GM12878 (cell line): ENCODE data around the gene GALR3. TPM values are rescaled to one million over a fixed set of nuclear protein-coding genes. Genes with fewer than 3 reads are reported as not detected.

ENCODE experiments used
- ATAC-seq: fragments of 200-7000 bp; cut with Tn5 transposase; 3 replicates; pipeline ENCODE4 v1.9.1; 2020; ENCODE audit warnings: mild to moderate bottlenecking, moderate library complexity
- BruUV-seq: library from RNA; stranded (reverse); fragments of 400-500 nt; replicated peaks from 2 replicates; lab custom pipeline; 2021; lab: Mats Ljungman, UMichigan
- CTCF ChIA-PET: fragments of 300-600 bp; sonication (Branson Sonifier 250); formaldehyde crosslinking; extraction: SDS; loops from one replicate; lab custom pipeline; 2021; ENCODE audit warnings: inconsistent platforms; lab: Yijun Ruan, JAX
- POLR2A ChIA-PET: fragments of 350-600 bp; formaldehyde crosslinking; extraction: SDS; loops from one replicate; lab custom pipeline; 2021; ENCODE audit warnings: inconsistent platforms; lab: Charles Lee
- RAD21 ChIA-PET: fragments of 300-600 bp; sonication (Branson Sonifier 250); formaldehyde crosslinking; loops from one replicate; lab custom pipeline; 2023; ENCODE audit warnings: antibody characterized with exemption; ENCODE audit not compliant: unreplicated experiment; lab: Charles Lee
- SMC1A ChIA-PET: fragments of 300-600 bp; sonication (Branson Sonifier 250); formaldehyde crosslinking; loops from one replicate; lab custom pipeline; 2023; ENCODE audit not compliant: unreplicated experiment, uncharacterized antibody; lab: Charles Lee
- DNase-seq: peaks from one replicate; pipeline ENCODE4 v3.0.0-alpha.2; 2011; ENCODE audit warnings: low read depth, low spot score
- FAIRE-seq: peaks from 3 replicates; lab custom pipeline; 2011; peaks lifted over from hg19 to GRCh38; lab: Jason Lieb, UNC
- H2AFZ ChIP-seq: 2 replicates; pipeline ENCODE4 v1.6.0; 2011; ENCODE audit warnings: low read depth, low read length, control low read depth; ENCODE audit not compliant: control insufficient read depth
- H3K27ac ChIP-seq: 2 replicates; pipeline ENCODE4 v1.5.1; 2011; ENCODE audit warnings: control low read depth; ENCODE audit not compliant: control insufficient read depth, insufficient read depth
- H3K27me3 ChIP-seq, 2 experiments: replicated peaks in 1 of 2; 2 replicates each; pipeline versions ENCODE4 v1.6.0 to v1.6.1; 2011; ENCODE audit warnings: low read length in 1 of 2; ENCODE audit not compliant: control insufficient read depth in 2 of 2, insufficient read depth in 2 of 2
- H3K36me3 ChIP-seq, 2 experiments: 2 replicates each; pipeline ENCODE4 v1.5.1; 2011; ENCODE audit warnings: low read length in 1 of 2; ENCODE audit not compliant: control insufficient read depth in 2 of 2, insufficient read depth in 2 of 2
- H3K4me1 ChIP-seq: 2 replicates; pipeline ENCODE4 v1.6.1; 2011; ENCODE audit warnings: mild to moderate bottlenecking, low read length, moderate library complexity, mixed read lengths; ENCODE audit not compliant: control insufficient read depth, insufficient read depth
- H3K4me2 ChIP-seq: 2 replicates; pipeline ENCODE4 v1.6.0; 2011; ENCODE audit warnings: control low read depth; ENCODE audit not compliant: control insufficient read depth, insufficient read depth
- H3K4me3 ChIP-seq: fragments of 200-600 bp; sonication (generic); 2 replicates; pipeline ENCODE4 v1.5.1; 2016
- H3K79me2 ChIP-seq: 2 replicates; pipeline ENCODE4 v1.6.0; 2011; ENCODE audit warnings: low read length; ENCODE audit not compliant: control insufficient read depth, insufficient read depth
- H3K9ac ChIP-seq: 2 replicates; pipeline ENCODE4 v1.8.0; 2011; ENCODE audit warnings: low read length, control low read depth, mixed read lengths; ENCODE audit not compliant: control insufficient read depth, insufficient read depth
- H3K9me3 ChIP-seq: replicated peaks from 3 replicates; pipeline ENCODE4 v1.5.1; 2011; ENCODE audit warnings: mild to moderate bottlenecking, low read length; ENCODE audit not compliant: control insufficient read depth, insufficient read depth
- H4K20me1 ChIP-seq: 2 replicates; pipeline ENCODE4 v1.6.0; 2011; ENCODE audit not compliant: control insufficient read depth, insufficient read depth
- CBX5 ChIP-seq: sonication (generic); IDR thresholded peaks from 2 replicates; pipeline ENCODE4 v1.6.1; 2016; ENCODE audit warnings: low read depth, moderate library complexity, mild to moderate bottlenecking, inconsistent platforms
- ESRRA ChIP-seq: IDR thresholded peaks from 2 replicates; pipeline ENCODE4 v1.6.1; 2012; ENCODE audit warnings: mild to moderate bottlenecking, low read length, improper control_type of control experiment
- NR2C1 ChIP-seq: fragments of 450-650 bp; IDR thresholded peaks from 2 replicates; pipeline ENCODE4 v1.6.1; 2017; ENCODE audit warnings: antibody characterized with exemption, mild to moderate bottlenecking, moderate library complexity
- RBBP5 ChIP-seq: fragments of 200-600 bp; sonication (generic); conservative IDR thresholded peaks from 2 replicates; pipeline ENCODE4 v1.6.1; 2016
- SPI1 ChIP-seq: IDR thresholded peaks from 2 replicates; pipeline ENCODE4 v1.6.1; 2011; ENCODE audit warnings: low read depth, mild to moderate bottlenecking, low read length, moderate library complexity, borderline replicate concordance; ENCODE audit not compliant: insufficient read depth
- STAT3 ChIP-seq: IDR thresholded peaks from 2 replicates; pipeline ENCODE4 v1.6.1; 2011; ENCODE audit warnings: low read depth, low read length, improper control_type of control experiment
- SUPT20H ChIP-seq: IDR thresholded peaks from 2 replicates; pipeline ENCODE4 v1.6.1; 2011; ENCODE audit warnings: low read depth, mild to moderate bottlenecking, low read length, moderate library complexity, borderline replicate concordance; ENCODE audit not compliant: control insufficient read depth
- TBL1XR1 ChIP-seq: IDR thresholded peaks from 2 replicates; pipeline ENCODE4 v1.6.1; 2012; ENCODE audit warnings: low read depth, low read length, improper control_type of control experiment
- TCF3 ChIP-seq: IDR thresholded peaks from 2 replicates; pipeline ENCODE4 v1.6.1; 2012; ENCODE audit warnings: low read depth, mild to moderate bottlenecking, low read length, borderline replicate concordance; ENCODE audit not compliant: insufficient read depth
- WGBS: methylation state at CpG from one replicate; pipeline ENCODE4 v1.1.6; 2016; ENCODE audit warnings: low lambda C conversion rate; ENCODE audit not compliant: insufficient replicate concordance, insufficient coverage; ENCODE audit errors: missing lambda C conversion rate; 5-methylcytosine and 5-hydroxymethylcytosine counted together
- in situ Hi-C: fragments of 300-500 bp; cut with MboI; formaldehyde crosslinking; loops from 9 replicates; pipeline ENCODE4 v1.14.3; 2018; ENCODE audit warnings: mixed read lengths
- intact Hi-C: fragments of 100-400 bp; cut with micrococcal nuclease; formaldehyde crosslinking; loops from one replicate; pipeline ENCODE4 v1.14.2; 2022; ENCODE audit not compliant: unreplicated experiment
- polyA plus RNA-seq, 11 experiments: library from polyadenylated mRNA; depleted of rRNA in 4 of 11; unstranded in 6 of 11; stranded (reverse) in 5 of 11; fragments of >200 nt; fragmentation: Nextera tagmentation in 4 of 11; fragmentation: Illumina TruSeq in 1 of 11; extraction: Ambion mirVana in 4 of 11; extraction: Trizol in 1 of 11; gene quantifications; 1 replicate in 1 of 11; 2 replicates in 10 of 11; pipeline versions ENCODE4 v1.2.1 to v1.2.3, GENCODE V29; 2011 to 2016; ENCODE audit warnings: inconsistent platforms in 2 of 11, missing spikeins in 2 of 11, low read depth in 1 of 11
- total RNA-seq, 4 experiments: library from RNA; depleted of rRNA in 3 of 4; stranded (reverse); fragments of >200 nt in 3 of 4; fragmentation: Illumina TruSeq in 1 of 4; extraction: Trizol in 1 of 4; gene quantifications; 2 replicates each; pipeline versions ENCODE4 v1.2.1 to v1.2.3, GENCODE V29; 2013 to 2021
- TF ChIP-seq, protein P1 (sequence below): fragments of 450-650 bp; IDR thresholded peaks from 2 replicates; pipeline ENCODE4 v1.6.1; 2017; ENCODE audit warnings: mild to moderate bottlenecking, moderate library complexity

GALR3 gene
- total and polyA plus RNA-seq, 10 of the 15 experiments (the other 5 are each of a cell fraction or from before 2014, with no cell fraction given) = not detected

DNA sequence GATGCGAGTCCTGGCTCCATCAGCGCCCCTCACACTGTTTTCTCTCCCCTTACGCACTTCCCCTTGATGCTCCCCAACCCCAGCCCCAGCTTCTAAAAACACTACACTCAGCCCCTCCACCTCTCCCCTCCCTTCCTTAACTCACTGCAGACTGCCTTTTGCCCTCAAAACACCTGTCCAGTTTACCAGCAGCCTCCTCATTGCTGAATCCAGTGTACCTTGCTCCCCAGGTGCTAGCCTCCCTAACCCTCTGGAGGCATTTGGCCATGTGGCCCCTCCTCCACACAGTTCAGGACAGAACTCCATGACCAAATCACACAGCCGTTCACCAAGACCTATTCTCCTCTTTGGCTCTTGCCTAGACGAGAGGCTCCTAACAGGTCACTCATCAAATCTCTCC lies 2.8 kb upstream of the GALR3 start:
- Histone ChIP-seq H3K9ac (no peak overlapping the region), H3K9me3 (no peaks in the 10 kb centered on the region), H3K4me1 (peaks cover 10% of the 10 kb centered on the region), H3K27me3 (peaks cover 0 to 2% of the 10 kb centered on the region in 2 experiments; a peak in 2 of 4 replicates), H3K4me3 (no peak overlapping the region), H2AFZ (no peak overlapping the region), H3K36me3 (no peaks in the 10 kb centered on the region), H3K79me2 (no peaks in the 10 kb centered on the region), H4K20me1 (no peaks in the 10 kb centered on the region), H3K27ac (no peak overlapping the region), H3K4me2 (no peak overlapping the region)
- no peak for TF ChIP-seq ESRRA
- TF ChIP-seq SUPT20H = no peak
- no peak for TF ChIP-seq STAT3
- no peak for TF ChIP-seq TCF3
- TF ChIP-seq TBL1XR1 = no peak
- TF ChIP-seq RBBP5 = no peak
- TF ChIP-seq NR2C1 = no peak
- no peak for TF ChIP-seq CBX5
- TF ChIP-seq, protein P1, sequence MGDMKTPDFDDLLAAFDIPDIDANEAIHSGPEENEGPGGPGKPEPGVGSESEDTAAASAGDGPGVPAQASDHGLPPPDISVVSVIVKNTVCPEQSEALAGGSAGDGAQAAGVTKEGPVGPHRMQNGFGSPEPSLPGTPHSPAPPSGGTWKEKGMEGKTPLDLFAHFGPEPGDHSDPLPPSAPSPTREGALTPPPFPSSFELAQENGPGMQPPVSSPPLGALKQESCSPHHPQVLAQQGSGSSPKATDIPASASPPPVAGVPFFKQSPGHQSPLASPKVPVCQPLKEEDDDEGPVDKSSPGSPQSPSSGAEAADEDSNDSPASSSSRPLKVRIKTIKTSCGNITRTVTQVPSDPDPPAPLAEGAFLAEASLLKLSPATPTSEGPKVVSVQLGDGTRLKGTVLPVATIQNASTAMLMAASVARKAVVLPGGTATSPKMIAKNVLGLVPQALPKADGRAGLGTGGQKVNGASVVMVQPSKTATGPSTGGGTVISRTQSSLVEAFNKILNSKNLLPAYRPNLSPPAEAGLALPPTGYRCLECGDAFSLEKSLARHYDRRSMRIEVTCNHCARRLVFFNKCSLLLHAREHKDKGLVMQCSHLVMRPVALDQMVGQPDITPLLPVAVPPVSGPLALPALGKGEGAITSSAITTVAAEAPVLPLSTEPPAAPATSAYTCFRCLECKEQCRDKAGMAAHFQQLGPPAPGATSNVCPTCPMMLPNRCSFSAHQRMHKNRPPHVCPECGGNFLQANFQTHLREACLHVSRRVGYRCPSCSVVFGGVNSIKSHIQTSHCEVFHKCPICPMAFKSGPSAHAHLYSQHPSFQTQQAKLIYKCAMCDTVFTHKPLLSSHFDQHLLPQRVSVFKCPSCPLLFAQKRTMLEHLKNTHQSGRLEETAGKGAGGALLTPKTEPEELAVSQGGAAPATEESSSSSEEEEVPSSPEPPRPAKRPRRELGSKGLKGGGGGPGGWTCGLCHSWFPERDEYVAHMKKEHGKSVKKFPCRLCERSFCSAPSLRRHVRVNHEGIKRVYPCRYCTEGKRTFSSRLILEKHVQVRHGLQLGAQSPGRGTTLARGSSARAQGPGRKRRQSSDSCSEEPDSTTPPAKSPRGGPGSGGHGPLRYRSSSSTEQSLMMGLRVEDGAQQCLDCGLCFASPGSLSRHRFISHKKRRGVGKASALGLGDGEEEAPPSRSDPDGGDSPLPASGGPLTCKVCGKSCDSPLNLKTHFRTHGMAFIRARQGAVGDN = no peak
- no peak for TF ChIP-seq SPI1
- WGBS = 69% methylated on average over 3 of the region's 5 CpGs
- DNase-seq (no peak), ATAC-seq (no peak), FAIRE-seq (no peak)
- in situ Hi-C loops = no loop called here
- SMC1A ChIA-PET = interaction anchor here (5.2 kb wide), 1 partner anchor 42 kb away, joined by 53 read pairs; no protein-coding TSS in a partner anchor
- intact Hi-C loops = no loop called here
- RAD21 ChIA-PET = interaction anchor here (0.8 to 1.9 kb wide), 2 partner anchors 13 to 126 kb away, joined by 3 to 5 read pairs; partner anchors contain the start of gene GCAT
- POLR2A ChIA-PET = interaction anchor here (0.7 kb wide), 1 partner anchor 156 kb away, joined by 4 read pairs; no protein-coding TSS in a partner anchor
- CTCF ChIA-PET = interaction anchor here (1.5 to 8.7 kb wide), 5 partner anchors 12 to 186 kb away, joined by 5 to 121 read pairs (median 47); partner anchors contain the start of gene GCAT
- BruUV-seq = no TSS peak
